Limb (tissue), 2 donors: Measurements from ENCODE around the gene ECE1.
"Not testable (repeated sequence)": the region's sequence is repeated elsewhere in the genome, so short reads cannot be mapped to it uniquely, and the experiment has no call there.

ENCODE experiments used
- DNase-seq, 2 donors: peaks; one replicate each; pipeline ENCODE4 v3.0.0-alpha.2; 2016; ENCODE audit errors: extremely low spot score in 2 of 2

ECE1 gene

GRCh38 chr1:21232044-21232443 is 58.2 kb downstream of the ECE1 start:
- peak; percentile 64 to 80 for DNase-seq

- DNase-seq = no peak
Observed at GRCh38 chr1:21229246-21230000, 60.8 kb downstream of the ECE1 start.

- not testable (repeated sequence) for DNase-seq
Observed at GRCh38 chr1:21228224-21228623, 62.0 kb downstream of the ECE1 start.

GRCh38 chr1:21225065-21225464 is 65.2 kb downstream of the ECE1 start:
- no peak for DNase-seq

- DNase-seq = no peak
Observed at GRCh38 chr1:21220815-21221214, 69.4 kb downstream of the ECE1 start.

- DNase-seq = no peak
Observed at GRCh38 chr1:21219674-21220073, 70.6 kb downstream of the ECE1 start.

GRCh38 chr1:21217812-21218596 is 72.3 kb downstream of the ECE1 start:
- DNase-seq = peak in 1 of 2 donors; percentile 51

GRCh38 chr1:21216835-21217811 is 73.1 kb downstream of the ECE1 start:
- peak in 1 of 2 donors; percentile 55 for DNase-seq

- DNase-seq = no peak
Observed at GRCh38 chr1:21212126-21212525, 78.1 kb downstream of the ECE1 start.

GRCh38 chr1:21208137-21208700 is 82.0 kb downstream of the ECE1 start:
- not testable (repeated sequence) for DNase-seq

GRCh38 chr1:21206117-21206516 is 84.1 kb downstream of the ECE1 start:
- DNase-seq = no peak

GRCh38 chr1:21205416-21205815 is 84.8 kb downstream of the ECE1 start:
- DNase-seq = no peak

GRCh38 chr1:21201650-21202049 is 88.6 kb downstream of the ECE1 start:
- DNase-seq = no peak

GRCh38 chr1:21201238-21201637 is 89.0 kb downstream of the ECE1 start:
- DNase-seq = not testable (repeated sequence)

GRCh38 chr1:21200767-21201166 is 89.5 kb downstream of the ECE1 start:
- no peak for DNase-seq

- no peak for DNase-seq
Observed at GRCh38 chr1:21198929-21199328, 91.3 kb downstream of the ECE1 start.

GRCh38 chr1:21192871-21193270 is 97.4 kb downstream of the ECE1 start:
- DNase-seq = no peak

GRCh38 chr1:21192284-21192683 is 98.0 kb downstream of the ECE1 start:
- DNase-seq = no peak

- not testable (repeated sequence) for DNase-seq
Observed at GRCh38 chr1:21190771-21191170, 99.5 kb downstream of the ECE1 start.

GRCh38 chr1:21189906-21190500 is 100.3 kb downstream of the ECE1 start:
- DNase-seq = no peak

GRCh38 chr1:21189421-21189820 is 100.8 kb downstream of the ECE1 start:
- no peak for DNase-seq
